ENCODE measurements around the gene SLC30A7. TPM values are rescaled to one million over a fixed set of nuclear protein-coding genes. Genes with fewer than 3 reads are reported as not detected.
"Not testable (repeated sequence)": the region's sequence is repeated elsewhere in the genome, so short reads cannot be mapped to it uniquely, and the experiment has no call there.

Gene SLC30A7
- total RNA-seq, 1 donor: 75.3 TPM

- no peak overlapping the region for H3K4me3 ChIP-seq (ENCODE audit: low read depth, low read length)
- no peak for TF ChIP-seq CTCF (IDR thresholded peaks at IDR 0.05; ENCODE audit: insufficient read depth, low read length)
- no peak for DNase-seq (ENCODE audit: low read depth)
Measured at GRCh38 chr1:100936194-100936967, 40.5 kb downstream of the SLC30A7 start.

GRCh38 chr1:100941098-100941527 is 45.2 kb downstream of the SLC30A7 start:
- no peak for DNase-seq (ENCODE audit: low read depth)
- no peak for TF ChIP-seq CTCF (IDR thresholded peaks at IDR 0.05; ENCODE audit: insufficient read depth, low read length)
- no peak overlapping the region for H3K4me3 ChIP-seq (ENCODE audit: low read depth, low read length)

- no peak overlapping the region for H3K4me3 ChIP-seq (ENCODE audit: low read depth, low read length)
- no peak for TF ChIP-seq CTCF (IDR thresholded peaks at IDR 0.05; ENCODE audit: insufficient read depth, low read length)
- DNase-seq (ENCODE audit: low read depth): no peak
Measured at GRCh38 chr1:100941580-100942216, 45.8 kb downstream of the SLC30A7 start.

- DNase-seq (ENCODE audit: low read depth): no peak
- no peak for TF ChIP-seq CTCF (IDR thresholded peaks at IDR 0.05; ENCODE audit: insufficient read depth, low read length)
Measured at GRCh38 chr1:100942304-100943046, 46.6 kb downstream of the SLC30A7 start.

GRCh38 chr1:100943533-100943932 is 47.6 kb downstream of the SLC30A7 start:
- no peak for TF ChIP-seq CTCF (IDR thresholded peaks at IDR 0.05; ENCODE audit: insufficient read depth, low read length)
- no peak for DNase-seq (ENCODE audit: low read depth)
- H3K4me3 ChIP-seq (ENCODE audit: low read depth, low read length): no peak overlapping the region

More at GRCh38 chr1:100942304-100943046, 46.6 kb downstream of the SLC30A7 start:
- H3K4me3 ChIP-seq (ENCODE audit: low read depth, low read length): no peak overlapping the region

- DNase-seq (ENCODE audit: low read depth); H3K4me3 ChIP-seq (ENCODE audit: low read depth, low read length): not testable (repeated sequence)
Measured at GRCh38 chr1:100946064-100946463, 50.2 kb downstream of the SLC30A7 start.

- DNase-seq (ENCODE audit: low read depth); H3K4me3 ChIP-seq (ENCODE audit: low read depth, low read length): not testable (repeated sequence)
Measured at GRCh38 chr1:100947816-100948215, 51.9 kb downstream of the SLC30A7 start.

- not testable (repeated sequence) for H3K4me3 ChIP-seq (ENCODE audit: low read depth, low read length); DNase-seq (ENCODE audit: low read depth)
Measured at GRCh38 chr1:100948721-100949405, 53.0 kb downstream of the SLC30A7 start.

GRCh38 chr1:100949515-100950158 is 53.7 kb downstream of the SLC30A7 start:
- H3K4me3 ChIP-seq (ENCODE audit: low read depth, low read length); DNase-seq (ENCODE audit: low read depth): not testable (repeated sequence)

All from fibroblast of the aortic adventitia (primary cell).